Measurements from ENCODE around the gene CHD6.

Gene CHD6

GRCh38 chr20:41499961-41500725 is 118.0 kb downstream of the CHD6 start:
- no peak for DNase-seq

GRCh38 chr20:41499064-41499463 is 119.1 kb downstream of the CHD6 start:
- DNase-seq = no peak

- DNase-seq = no peak
These were observed 120.8 kb downstream of the CHD6 start for GRCh38 chr20:41497186-41497895.

GRCh38 chr20:41494451-41494850 is 123.7 kb downstream of the CHD6 start:
- DNase-seq = no peak

GRCh38 chr20:41483553-41483930 is 134.6 kb downstream of the CHD6 start:
- DNase-seq = no peak

GRCh38 chr20:41482647-41483552 is 135.3 kb downstream of the CHD6 start:
- no peak for DNase-seq

- DNase-seq = no peak
These were observed 138.0 kb downstream of the CHD6 start for GRCh38 chr20:41480054-41480770.

GRCh38 chr20:41479113-41479512 is 139.1 kb downstream of the CHD6 start:
- no peak for DNase-seq

- no peak for DNase-seq
These were observed 140.2 kb downstream of the CHD6 start for GRCh38 chr20:41478026-41478425.

- no peak for DNase-seq
These were observed 141.7 kb downstream of the CHD6 start for GRCh38 chr20:41476446-41476845.

- DNase-seq = no peak
These were observed 142.2 kb downstream of the CHD6 start for GRCh38 chr20:41476013-41476441.

GRCh38 chr20:41475503-41475902 is 142.7 kb downstream of the CHD6 start:
- DNase-seq = no peak

- DNase-seq = no peak
These were observed 147.6 kb downstream of the CHD6 start for GRCh38 chr20:41470362-41471095.

GRCh38 chr20:41469868-41470267 is 148.3 kb downstream of the CHD6 start:
- no peak for DNase-seq

GRCh38 chr20:41468994-41469600 is 149.1 kb downstream of the CHD6 start:
- DNase-seq = no peak

GRCh38 chr20:41467690-41468089 is 150.5 kb downstream of the CHD6 start:
- no peak for DNase-seq

GRCh38 chr20:41467220-41467619 is 151.0 kb downstream of the CHD6 start:
- DNase-seq = no peak

GRCh38 chr20:41463567-41463966 is 154.6 kb downstream of the CHD6 start:
- no peak for DNase-seq

- no peak for DNase-seq
These were observed 155.6 kb downstream of the CHD6 start for GRCh38 chr20:41462372-41463161.

- no peak for DNase-seq
These were observed 159.4 kb downstream of the CHD6 start for GRCh38 chr20:41458761-41459160.
